Esophagus muscularis mucosa (tissue), 4 donors: ENCODE results near the gene CHST15. TPM values are rescaled to one million over a fixed set of nuclear protein-coding genes. Genes with fewer than 3 reads are reported as not detected.

Source experiments
- DNase-seq: peaks from one replicate; pipeline ENCODE4 v3.0.0-alpha.2; 2017; ENCODE audit errors: extremely low spot score
- H3K27ac ChIP-seq, 4 donors: fragments of 200-600 bp; sonication (generic); replicated peaks in 1 of 4; 1 replicate in 3 of 4; 2 replicates in 1 of 4; pipeline ENCODE4 v1.5.1; 2016 to 2019; ENCODE audit warnings: mild to moderate bottlenecking in 1 of 4
- H3K27me3 ChIP-seq, 4 donors: fragments of 200-600 bp; sonication (generic); one replicate each; pipeline versions ENCODE4 v1.5.1 to v1.6.0; 2016 to 2019
- H3K36me3 ChIP-seq, 4 donors: fragments of 200-600 bp; sonication (generic); one replicate each; pipeline ENCODE4 v1.5.1; 2016 to 2019
- H3K4me1 ChIP-seq, 4 donors: fragments of 200-600 bp; sonication (generic); one replicate each; pipeline ENCODE4 v1.5.1; 2016 to 2019
- H3K4me3 ChIP-seq, 4 donors: fragments of 200-600 bp; sonication (generic); 1 replicate in 2 of 4; 2 replicates in 2 of 4; pipeline ENCODE4 v1.5.1; 2016 to 2019; ENCODE audit warnings: mild to moderate bottlenecking in 4 of 4, moderate library complexity in 1 of 4
- H3K9me3 ChIP-seq, 4 donors: fragments of 200-600 bp; sonication (generic); 1 replicate in 3 of 4; 2 replicates in 1 of 4; pipeline ENCODE4 v1.5.1; 2016 to 2019
- CTCF ChIP-seq, 3 experiments: fragments of 200-600 bp in 2 of 3; fragments of 450-650 bp in 1 of 3; sonication (generic) in 2 of 3; IDR thresholded peaks; one replicate each; pipeline ENCODE4 v1.5.1; 2017 to 2019; ENCODE audit warnings: antibody characterized with exemption in 3 of 3, mild to moderate bottlenecking in 2 of 3, moderate library complexity in 1 of 3
- EP300 ChIP-seq: sonication (generic); formaldehyde crosslinking; IDR thresholded peaks from one replicate; pipeline ENCODE4 v1.6.1; 2017; ENCODE audit warnings: antibody characterized with exemption
- POLR2A ChIP-seq: fragments of 450-650 bp; IDR thresholded peaks from one replicate; pipeline ENCODE4 v1.6.1; 2017; ENCODE audit warnings: antibody characterized with exemption, moderate library complexity, mild to moderate bottlenecking, low read depth
- POLR2AphosphoS5 ChIP-seq, 2 donors: sonication (generic); formaldehyde crosslinking; IDR thresholded peaks; one replicate each; pipeline ENCODE4 v1.6.1; 2017; ENCODE audit warnings: antibody characterized with exemption in 2 of 2
- WGBS: methylation state at CpG from one replicate; pipeline ENCODE4 v1.1.5; 2018; 5-methylcytosine and 5-hydroxymethylcytosine counted together
- intact Hi-C: fragments of 100-400 bp; cut with DNase I; formaldehyde crosslinking; loops from one replicate; pipeline ENCODE4 v1.15.1; 2023
- total RNA-seq, 4 donors: library from RNA; depleted of rRNA; stranded (reverse); fragments of >200 nt; gene quantifications; one replicate each; pipeline versions ENCODE4 v1.1.0 to v1.2.1, GENCODE V29; 2016

Gene CHST15
- total RNA-seq, 4 donors from 2014 or later, result 48.2 to 76.1 (median 62.5) TPM

- intact Hi-C loops, result no loop called here
- H3K4me3 ChIP-seq, result no peak overlapping the region
- no peaks in the 10 kb centered on the region for H3K27me3 ChIP-seq
- peaks cover 0 to 2% (median under 1%) of the 10 kb centered on the region in 4 donors for H3K36me3 ChIP-seq
- no peaks in the 10 kb centered on the region for H3K9me3 ChIP-seq
- DNase-seq, result no peak
- TF ChIP-seq POLR2A, result no peak
- TF ChIP-seq EP300, result no peak
- no peak for TF ChIP-seq CTCF (IDR thresholded peaks at IDR 0.05)
- peak in 1 of 2 donors; percentile 19 for TF ChIP-seq POLR2AphosphoS5 (IDR thresholded peaks at IDR 0.05)
- H3K4me1 ChIP-seq, result peaks cover 0 to 75% (median 58%) of the 10 kb centered on the region in 4 donors
- H3K27ac ChIP-seq, result peak overlapping the region; percentile 19 to 81 (median 52)
- 78% methylated on average over 5 of the region's 5 CpGs for WGBS
These were observed 43.9 kb downstream of the CHST15 start for GRCh38 chr10:124049484-124049883.

- WGBS, result 61% methylated on average over 19 of the region's 19 CpGs
- Histone ChIP-seq H3K9me3 (no peaks in the 10 kb centered on the region), H3K4me1 (peaks cover under 1 to 75% (median 59%) of the 10 kb centered on the region in 4 donors), H3K27ac (peak overlapping the region; percentile 19 to 81 (median 52)), H3K27me3 (no peaks in the 10 kb centered on the region), H3K36me3 (peaks cover 0 to 8% (median 4%) of the 10 kb centered on the region in 4 donors), H3K4me3 (no peak overlapping the region)
- no peak for TF ChIP-seq EP300
- TF ChIP-seq POLR2A, result no peak
- TF ChIP-seq POLR2AphosphoS5 (IDR thresholded peaks at IDR 0.05), result no peak
- no peak for TF ChIP-seq CTCF (IDR thresholded peaks at IDR 0.05)
- DNase-seq, result no peak
- intact Hi-C loops, result no loop called here
These were observed 44.8 kb downstream of the CHST15 start for GRCh38 chr10:124048371-124049290.

- Histone ChIP-seq H3K36me3 (peaks cover 0 to 11% (median 5%) of the 10 kb centered on the region in 4 donors), H3K27ac (peak overlapping the region in 3 of 4 donors; percentile 19 to 81 (median 46)), H3K27me3 (no peaks in the 10 kb centered on the region), H3K4me1 (peaks cover 3 to 75% (median 62%) of the 10 kb centered on the region in 4 donors), H3K4me3 (no peak overlapping the region), H3K9me3 (no peaks in the 10 kb centered on the region)
- TF ChIP-seq POLR2A, result no peak
- no peak for TF ChIP-seq POLR2AphosphoS5 (IDR thresholded peaks at IDR 0.05)
- no peak for TF ChIP-seq CTCF (IDR thresholded peaks at IDR 0.05)
- TF ChIP-seq EP300, result no peak
- WGBS, result 93% methylated on average over 6 of the region's 6 CpGs
- intact Hi-C loops, result no loop called here
- no peak for DNase-seq
These were observed 45.8 kb downstream of the CHST15 start for GRCh38 chr10:124047427-124048152.

- no peak for DNase-seq
- peak overlapping the region; percentile 15 to 81 (median 42) for H3K27ac ChIP-seq
- peaks cover 3 to 84% (median 77%) of the 10 kb centered on the region in 4 donors for H3K4me1 ChIP-seq
- intact Hi-C loops, result no loop called here
- 84% methylated on average over 17 of the region's 18 CpGs for WGBS
- H3K9me3 ChIP-seq, result no peaks in the 10 kb centered on the region
- no peak overlapping the region for H3K4me3 ChIP-seq
- no peaks in the 10 kb centered on the region for H3K27me3 ChIP-seq
- H3K36me3 ChIP-seq, result peaks cover 0 to 17% (median 9%) of the 10 kb centered on the region in 4 donors
- no peak for TF ChIP-seq POLR2A
- no peak for TF ChIP-seq EP300
- TF ChIP-seq POLR2AphosphoS5 (IDR thresholded peaks at IDR 0.05), result no peak
These were observed 47.5 kb downstream of the CHST15 start for GRCh38 chr10:124045801-124046355.
